Fibroblast of lung (primary cell): Measurements from ENCODE around the gene AKAP13. TPM values are rescaled to one million over a fixed set of nuclear protein-coding genes. Genes with fewer than 3 reads are reported as not detected.
A peak's percentile ranks its signal among the peaks of the same experiment; 100 is the strongest.

Experiments
- DNase-seq, 2 donors: peaks; one replicate each; pipeline versions ENCODE4 v3.0.0 to v3.0.0-alpha.2; 2010; ENCODE audit warnings: low read depth in 2 of 2
- H2AFZ ChIP-seq: 2 replicates; pipeline ENCODE4 v1.5.1; 2012; ENCODE audit warnings: low read length, control low read depth, inconsistent platforms
- H3K27ac ChIP-seq: 2 replicates; pipeline ENCODE4 v1.5.1; 2011; ENCODE audit warnings: low read length, control low read depth; ENCODE audit not compliant: insufficient read depth
- H3K27me3 ChIP-seq: 2 replicates; pipeline ENCODE4 v1.5.1; 2011; ENCODE audit warnings: mild to moderate bottlenecking, low read length; ENCODE audit not compliant: control insufficient read depth, insufficient read depth
- H3K36me3 ChIP-seq: 2 replicates; pipeline ENCODE4 v1.5.1; 2011; ENCODE audit warnings: low read length; ENCODE audit not compliant: control insufficient read depth, insufficient read depth
- H3K4me1 ChIP-seq: 2 replicates; pipeline ENCODE4 v1.5.1; 2011; ENCODE audit warnings: low read length; ENCODE audit not compliant: control insufficient read depth, insufficient read depth; ENCODE audit errors: extremely low read depth
- H3K4me2 ChIP-seq: 2 replicates; pipeline ENCODE4 v1.5.1; 2011; ENCODE audit warnings: low read length, control low read depth; ENCODE audit not compliant: insufficient read depth; ENCODE audit errors: extremely low read depth
- H3K4me3 ChIP-seq, 4 experiments: fragments of 200-600 bp in 1 of 4; sonication (generic) in 1 of 4; replicated peaks in 1 of 4; 2 replicates each; pipeline ENCODE4 v1.5.1; 2011 to 2016; ENCODE audit warnings: low read length in 4 of 4, low read depth in 3 of 4, mild to moderate bottlenecking in 3 of 4, control low read depth in 2 of 4, inconsistent platforms in 1 of 4, mixed read lengths in 1 of 4; ENCODE audit not compliant: insufficient read depth in 1 of 4; ENCODE audit errors: control extremely low read depth in 1 of 4
- H3K79me2 ChIP-seq: 2 replicates; pipeline ENCODE4 v1.5.1; 2012; ENCODE audit warnings: mild to moderate bottlenecking, low read length, inconsistent platforms; ENCODE audit not compliant: control insufficient read depth, insufficient read depth
- H3K9ac ChIP-seq: 2 replicates; pipeline ENCODE4 v1.5.1; 2011; ENCODE audit warnings: mild to moderate bottlenecking, low read length, control low read depth; ENCODE audit not compliant: insufficient read depth
- H3K9me3 ChIP-seq: 2 replicates; pipeline ENCODE4 v1.5.1; 2012; ENCODE audit warnings: low read depth, low read length; ENCODE audit not compliant: control insufficient read depth, insufficient read depth
- H4K20me1 ChIP-seq: 2 replicates; pipeline ENCODE4 v1.5.1; 2011; ENCODE audit warnings: low read length; ENCODE audit not compliant: control insufficient read depth, insufficient read depth; ENCODE audit errors: extremely low read depth
- EZH2 ChIP-seq: IDR thresholded peaks from 2 replicates; pipeline ENCODE4 v1.5.1; 2012; ENCODE audit warnings: low read length, control low read depth, mild to moderate bottlenecking; ENCODE audit errors: missing control alignments
- polyA plus RNA-seq, 2 donors: library from polyadenylated mRNA; depleted of rRNA in 1 of 2; stranded (reverse) in 1 of 2; unstranded in 1 of 2; fragments of >200 nt; gene quantifications; 2 replicates each; pipeline ENCODE4 v1.2.1, GENCODE V29; 2011 to 2012; ENCODE audit warnings: missing spikeins in 1 of 2
- total RNA-seq: library from RNA; depleted of rRNA; stranded (reverse); fragments of >200 nt; gene quantifications from 2 replicates; pipeline ENCODE4 v1.2.1, GENCODE V29; 2014
- TF ChIP-seq, protein P1 (sequence below), 2 donors: IDR thresholded peaks in 1 of 2; conservative IDR thresholded peaks in 1 of 2; 1 replicate in 1 of 2; 2 replicates in 1 of 2; pipeline ENCODE4 v1.5.1; 2011 to 2012; ENCODE audit warnings: low read length in 2 of 2, control low read depth in 1 of 2, inconsistent platforms in 1 of 2, low read depth in 1 of 2, mild to moderate bottlenecking in 1 of 2

The AKAP13 gene
- total and polyA plus RNA-seq, 2 donors (not counting 1 experiment from before 2014, with no cell fraction given) = 8.3 to 68.4 TPM

GRCh38 chr15:85730001-85730820 lies 349.8 kb downstream of the AKAP13 start:
- Histone ChIP-seq H4K20me1 (no peaks in the 10 kb centered on the region), H3K9ac (no peak overlapping the region), H3K27me3 (no peaks in the 10 kb centered on the region), H3K79me2 (no peaks in the 10 kb centered on the region), H3K9me3 (peaks cover 2% of the 10 kb centered on the region), H3K4me2 (no peak overlapping the region), H3K4me3 (no peak overlapping the region), H3K36me3 (peaks cover 7% of the 10 kb centered on the region), H2AFZ (no peak overlapping the region), H3K27ac (peak overlapping the region; percentile 14), H3K4me1 (peaks cover 3% of the 10 kb centered on the region)
- peak; percentile 51 to 80 for DNase-seq
- TF ChIP-seq, protein P1, sequence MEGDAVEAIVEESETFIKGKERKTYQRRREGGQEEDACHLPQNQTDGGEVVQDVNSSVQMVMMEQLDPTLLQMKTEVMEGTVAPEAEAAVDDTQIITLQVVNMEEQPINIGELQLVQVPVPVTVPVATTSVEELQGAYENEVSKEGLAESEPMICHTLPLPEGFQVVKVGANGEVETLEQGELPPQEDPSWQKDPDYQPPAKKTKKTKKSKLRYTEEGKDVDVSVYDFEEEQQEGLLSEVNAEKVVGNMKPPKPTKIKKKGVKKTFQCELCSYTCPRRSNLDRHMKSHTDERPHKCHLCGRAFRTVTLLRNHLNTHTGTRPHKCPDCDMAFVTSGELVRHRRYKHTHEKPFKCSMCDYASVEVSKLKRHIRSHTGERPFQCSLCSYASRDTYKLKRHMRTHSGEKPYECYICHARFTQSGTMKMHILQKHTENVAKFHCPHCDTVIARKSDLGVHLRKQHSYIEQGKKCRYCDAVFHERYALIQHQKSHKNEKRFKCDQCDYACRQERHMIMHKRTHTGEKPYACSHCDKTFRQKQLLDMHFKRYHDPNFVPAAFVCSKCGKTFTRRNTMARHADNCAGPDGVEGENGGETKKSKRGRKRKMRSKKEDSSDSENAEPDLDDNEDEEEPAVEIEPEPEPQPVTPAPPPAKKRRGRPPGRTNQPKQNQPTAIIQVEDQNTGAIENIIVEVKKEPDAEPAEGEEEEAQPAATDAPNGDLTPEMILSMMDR (conservative IDR thresholded peaks at IDR 0.05 in 1 of 2, IDR thresholded peaks at IDR 0.05 in 1 of 2; ENCODE audit: low read depth in 1 of 2, low read length in 2 of 2) = peak; percentile 57 to 65
- TF ChIP-seq EZH2 = no peak

DNA sequence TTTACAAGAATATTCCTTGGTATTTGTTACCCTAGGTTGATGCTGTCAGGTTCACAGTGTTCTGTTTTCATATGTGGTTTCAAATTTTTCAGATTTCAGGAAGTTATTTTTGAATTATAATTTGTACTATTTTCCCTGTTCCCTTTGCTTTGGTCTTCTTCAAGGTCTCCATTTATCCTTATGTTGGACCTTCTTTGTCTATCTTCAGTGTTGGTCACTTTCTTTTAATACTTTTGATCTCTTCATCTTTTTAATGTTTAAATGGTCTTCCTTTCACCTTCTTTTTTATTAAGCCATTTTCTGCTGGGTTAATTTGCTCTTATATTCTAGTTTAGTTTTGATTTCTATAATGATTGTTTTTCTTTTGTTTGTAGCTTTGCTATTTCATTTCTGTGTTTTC lies 353.0 kb downstream of the AKAP13 start:
- peaks cover 7% of the 10 kb centered on the region for H3K36me3 ChIP-seq

GRCh38 chr15:85737061-85737460 lies 356.7 kb downstream of the AKAP13 start:
- DNase-seq = no peak
- no peak overlapping the region for H3K9ac ChIP-seq
- H3K4me2 ChIP-seq = no peak overlapping the region
- no peaks in the 10 kb centered on the region for H3K79me2 ChIP-seq
- H3K27ac ChIP-seq = no peak overlapping the region
- H3K36me3 ChIP-seq = peaks cover 9% of the 10 kb centered on the region
- no peak overlapping the region for H2AFZ ChIP-seq
- H4K20me1 ChIP-seq = no peaks in the 10 kb centered on the region
- H3K4me1 ChIP-seq = no peaks in the 10 kb centered on the region
- peaks cover 2% of the 10 kb centered on the region for H3K9me3 ChIP-seq
- H3K4me3 ChIP-seq = no peak overlapping the region
- no peaks in the 10 kb centered on the region for H3K27me3 ChIP-seq
- TF ChIP-seq, protein P1 (conservative IDR thresholded peaks at IDR 0.05 in 1 of 2, IDR thresholded peaks at IDR 0.05 in 1 of 2; ENCODE audit: low read depth in 1 of 2, low read length in 2 of 2) = no peak
- TF ChIP-seq EZH2 = no peak

More for the DNA sequence above, 353.0 kb downstream of the AKAP13 start:
- no peak for TF ChIP-seq EZH2
- TF ChIP-seq, protein P1 (conservative IDR thresholded peaks at IDR 0.05 in 1 of 2, IDR thresholded peaks at IDR 0.05 in 1 of 2; ENCODE audit: low read depth in 1 of 2, low read length in 2 of 2) = no peak
- H3K4me2 ChIP-seq = no peak overlapping the region
- H3K4me1 ChIP-seq = no peaks in the 10 kb centered on the region
- no peaks in the 10 kb centered on the region for H4K20me1 ChIP-seq
- H3K27ac ChIP-seq = no peak overlapping the region
- peaks cover 2% of the 10 kb centered on the region for H3K9me3 ChIP-seq
- H3K27me3 ChIP-seq = no peaks in the 10 kb centered on the region
- no peak overlapping the region for H2AFZ ChIP-seq
- DNase-seq = peak in 1 of 2 donors; percentile 45
- H3K4me3 ChIP-seq = no peak overlapping the region
- H3K9ac ChIP-seq = no peak overlapping the region
- no peaks in the 10 kb centered on the region for H3K79me2 ChIP-seq
